LNCaP clone FGC (cell line): ENCODE data around the gene CALY.
A peak's percentile ranks its signal among the peaks of the same experiment; 100 is the strongest.

ENCODE experiments used
- DNase-seq: peaks from one replicate; pipeline ENCODE4 v3.0.0-alpha.2; 2011; ENCODE audit warnings: low read depth
- H3K4me3 ChIP-seq: 2 replicates; pipeline ENCODE4 v1.5.1; 2011; ENCODE audit warnings: mild to moderate bottlenecking, low read depth, low read length, control low read depth
- CTCF ChIP-seq: IDR thresholded peaks from 2 replicates; pipeline ENCODE4 v1.5.1; 2012; ENCODE audit warnings: mild to moderate bottlenecking; ENCODE audit not compliant: control insufficient read depth, insufficient read depth; ENCODE audit errors: extremely low read depth

The CALY gene

GRCh38 chr10:133335246-133336117, 1.2 kb downstream of the CALY start:
- TF ChIP-seq CTCF: no peak
- H3K4me3 ChIP-seq: peak overlapping the region; percentile 18; the same call in 1 of the 2 replicates
- no peak for DNase-seq

GRCh38 chr10:133334503-133335245, 2.0 kb downstream of the CALY start:
- peak overlapping the region; percentile 18; the same call in 1 of the 2 replicates for H3K4me3 ChIP-seq
- DNase-seq: no peak
- TF ChIP-seq CTCF: no peak

GRCh38 chr10:133332936-133333699, 3.6 kb downstream of the CALY start:
- no peak overlapping the region for H3K4me3 ChIP-seq
- TF ChIP-seq CTCF: no peak
- DNase-seq: no peak

GRCh38 chr10:133329491-133330202, 7.0 kb downstream of the CALY start:
- DNase-seq: peak; percentile 47
- H3K4me3 ChIP-seq: no peak overlapping the region
- peak; percentile 86 for TF ChIP-seq CTCF

- no peak for DNase-seq
- no peak for TF ChIP-seq CTCF
- no peak overlapping the region for H3K4me3 ChIP-seq
Measured at GRCh38 chr10:133328358-133329343, 8.0 kb downstream of the CALY start.
